H9 (cell line): Measurements from ENCODE around the gene HDAC2. TPM values are rescaled to one million over a fixed set of nuclear protein-coding genes. Genes with fewer than 3 reads are reported as not detected.

ENCODE experiments used
- DNase-seq: peaks from one replicate; pipeline ENCODE4 v3.0.0-alpha.2; 2017
- H2AFZ ChIP-seq: one replicate; pipeline ENCODE4 v1.6.1; 2013; ENCODE audit warnings: mild to moderate bottlenecking, low read length, control low read depth, moderate library complexity
- H2AK5ac ChIP-seq: 2 replicates; pipeline ENCODE4 v1.6.1; 2013; ENCODE audit warnings: low read length, control low read depth, mixed read lengths; ENCODE audit not compliant: insufficient read length
- H2BK120ac ChIP-seq: one replicate; pipeline ENCODE4 v1.6.1; 2013; ENCODE audit warnings: low read depth, mild to moderate bottlenecking, low read length, control low read depth, inconsistent platforms; ENCODE audit not compliant: poor library complexity, severe bottlenecking
- H2BK12ac ChIP-seq: 2 replicates; pipeline ENCODE4 v1.6.1; 2013; ENCODE audit warnings: low read length, control low read depth, mixed read lengths, low read depth; ENCODE audit not compliant: insufficient read length
- H2BK15ac ChIP-seq: 2 replicates; pipeline ENCODE4 v1.6.1; 2013; ENCODE audit warnings: low read depth, low read length, control low read depth
- H2BK20ac ChIP-seq: one replicate; pipeline ENCODE4 v1.6.1; 2013; ENCODE audit warnings: low read depth, mild to moderate bottlenecking, low read length, control low read depth, inconsistent platforms; ENCODE audit not compliant: poor library complexity, severe bottlenecking
- H2BK5ac ChIP-seq: 2 replicates; pipeline ENCODE4 v1.6.1; 2013; ENCODE audit warnings: low read length, control low read depth, mixed read lengths; ENCODE audit not compliant: insufficient read length
- H3K14ac ChIP-seq: 2 replicates; pipeline ENCODE4 v1.6.1; 2013; ENCODE audit warnings: low read length, control low read depth; ENCODE audit not compliant: insufficient read depth
- H3K18ac ChIP-seq: 2 replicates; pipeline ENCODE4 v1.6.1; 2013; ENCODE audit warnings: low read depth, mild to moderate bottlenecking, mixed read lengths, low read length, control low read depth; ENCODE audit not compliant: insufficient read length
- H3K23ac ChIP-seq: 2 replicates; pipeline ENCODE4 v1.6.1; 2013; ENCODE audit warnings: low read length, control low read depth, mixed read lengths, low read depth; ENCODE audit not compliant: insufficient read length
- H3K23me2 ChIP-seq: 2 replicates; pipeline ENCODE4 v1.6.1; 2013; ENCODE audit warnings: low read depth, mild to moderate bottlenecking, mixed read lengths, low read length, control low read depth; ENCODE audit not compliant: insufficient read length, poor library complexity, severe bottlenecking
- H3K27ac ChIP-seq: 2 replicates; pipeline ENCODE4 v1.5.1; 2013; ENCODE audit warnings: low read length, control low read depth, mixed read lengths, low read depth; ENCODE audit not compliant: insufficient read length
- H3K27me3 ChIP-seq: 2 replicates; pipeline ENCODE4 v1.6.1; 2013; ENCODE audit warnings: low read length, control low read depth, inconsistent platforms; ENCODE audit not compliant: insufficient read depth
- H3K4ac ChIP-seq: 2 replicates; pipeline ENCODE4 v1.6.1; 2013; ENCODE audit warnings: low read depth, mild to moderate bottlenecking, control low read depth, inconsistent platforms, low read length, moderate library complexity
- H3K4me1 ChIP-seq: 2 replicates; pipeline ENCODE4 v1.6.1; 2013; ENCODE audit warnings: low read length, control low read depth, inconsistent platforms; ENCODE audit not compliant: insufficient read depth
- H3K4me2 ChIP-seq: 2 replicates; pipeline ENCODE4 v1.6.1; 2013; ENCODE audit warnings: low read length, control low read depth, mixed read lengths; ENCODE audit not compliant: insufficient read length, insufficient read depth
- H3K56ac ChIP-seq: 2 replicates; pipeline ENCODE4 v1.6.1; 2013; ENCODE audit warnings: low read depth, mild to moderate bottlenecking, mixed read lengths, low read length, control low read depth; ENCODE audit not compliant: insufficient read length
- H3K79me1 ChIP-seq: 2 replicates; pipeline ENCODE4 v1.6.1; 2013; ENCODE audit warnings: low read depth, mild to moderate bottlenecking, moderate library complexity, low read length, control low read depth, inconsistent platforms; ENCODE audit not compliant: insufficient read depth, poor library complexity, severe bottlenecking
- H3K79me2 ChIP-seq: 2 replicates; pipeline ENCODE4 v1.6.1; 2013; ENCODE audit warnings: low read length, control low read depth, inconsistent platforms; ENCODE audit not compliant: insufficient read depth
- H3K9ac ChIP-seq: 2 replicates; pipeline ENCODE4 v1.6.1; 2013; ENCODE audit warnings: low read length, control low read depth, mixed read lengths; ENCODE audit not compliant: insufficient read length; ENCODE audit errors: extremely low read depth
- H3K9me3 ChIP-seq: one replicate; pipeline ENCODE4 v1.6.1; 2013; ENCODE audit warnings: low read depth, low read length, inconsistent platforms; ENCODE audit not compliant: control insufficient read depth
- H3T11ph ChIP-seq: one replicate; pipeline ENCODE4 v1.6.1; 2013; ENCODE audit warnings: mild to moderate bottlenecking, low read length, control low read depth, inconsistent platforms
- H4K20me1 ChIP-seq: one replicate; pipeline ENCODE4 v1.6.1; 2013; ENCODE audit not compliant: control insufficient read depth, insufficient read length, insufficient read depth
- H4K5ac ChIP-seq: 2 replicates; pipeline ENCODE4 v1.6.1; 2013; ENCODE audit warnings: low read depth, mild to moderate bottlenecking, mixed read lengths, low read length, control low read depth; ENCODE audit not compliant: insufficient read length
- H4K8ac ChIP-seq: replicated peaks from 2 replicates; pipeline ENCODE4 v1.6.1; 2013; ENCODE audit warnings: low read length, control low read depth, mixed read lengths, low read depth; ENCODE audit not compliant: insufficient read length
- H4K91ac ChIP-seq: 2 replicates; pipeline ENCODE4 v1.6.1; 2013; ENCODE audit warnings: low read depth, mild to moderate bottlenecking, moderate library complexity, mixed read lengths, low read length, control low read depth; ENCODE audit not compliant: insufficient read length
- H3K27ac Mint-ChIP-seq, 3 experiments: 2 replicates in 2 of 3; 3 replicates in 1 of 3; pipeline ENCODE4 v1.8.0; 2020 to 2021; ENCODE audit warnings: mixed read lengths in 3 of 3, mild to moderate bottlenecking in 1 of 3, moderate library complexity in 1 of 3
- H3K27me3 Mint-ChIP-seq: 2 replicates; pipeline ENCODE4 v1.8.0; 2021; ENCODE audit warnings: low read depth, mild to moderate bottlenecking, moderate library complexity, mixed read lengths
- H3K36me3 Mint-ChIP-seq, 3 experiments: 2 replicates in 2 of 3; 3 replicates in 1 of 3; pipeline ENCODE4 v1.8.0; 2020 to 2021; ENCODE audit warnings: low read depth in 3 of 3, mixed read lengths in 3 of 3; ENCODE audit not compliant: insufficient read depth in 1 of 3
- H3K4me1 Mint-ChIP-seq, 2 experiments: 2 replicates each; pipeline ENCODE4 v1.8.0; 2020; ENCODE audit warnings: mixed read lengths in 2 of 2
- H3K4me3 Mint-ChIP-seq, 2 experiments: 2 replicates in 1 of 2; 3 replicates in 1 of 2; pipeline ENCODE4 v1.8.0; 2020 to 2021; ENCODE audit warnings: mild to moderate bottlenecking in 2 of 2, mixed read lengths in 2 of 2, moderate library complexity in 1 of 2
- H3K9me3 Mint-ChIP-seq, 2 experiments: 2 replicates in 1 of 2; 3 replicates in 1 of 2; pipeline ENCODE4 v1.8.0; 2020; ENCODE audit warnings: mild to moderate bottlenecking in 2 of 2, mixed read lengths in 2 of 2, moderate library complexity in 1 of 2
- CTCF ChIP-seq: fragments of 200-600 bp; sonication (generic); conservative IDR thresholded peaks from 3 replicates; pipeline ENCODE4 v1.8.0; 2021; ENCODE audit warnings: antibody characterized with exemption, mild to moderate bottlenecking
- WGBS: extraction: QIAGEN DNeasy Blood & Tissue Kit; methylation state at CpG from one replicate; pipeline ENCODE4 v1.1.7; 2013; ENCODE audit warnings: missing lambda C conversion rate, low lambda C conversion rate, mixed read lengths; ENCODE audit not compliant: insufficient read length; ENCODE audit errors: extremely low coverage; 5-methylcytosine and 5-hydroxymethylcytosine counted together
- total RNA-seq: library from RNA; stranded (reverse); gene quantifications from 2 replicates; pipeline ENCODE4 v1.2.1, GENCODE V29; 2021

Gene HDAC2
- total RNA-seq, 1 experiment from 2014 or later, result 330 TPM

- Mint-ChIP-seq H3K9me3 (no peaks in the 10 kb centered on the region), H3K4me3 (no peak overlapping the region), H3K36me3 (no peaks in the 10 kb centered on the region), H3K27ac (no peak overlapping the region), H3K4me1 (peaks cover 6 to 7% of the 10 kb centered on the region in 2 experiments; a peak in 2 of 4 replicates), H3K27me3 (no peaks in the 10 kb centered on the region; the same call in 1 of the 2 replicates)
- H4K5ac ChIP-seq, result no peak overlapping the region
- H3K27me3 ChIP-seq, result no peaks in the 10 kb centered on the region
- no peak overlapping the region for H3K23ac ChIP-seq
- H2BK20ac ChIP-seq, result no peak overlapping the region
- no peak overlapping the region for H2BK12ac ChIP-seq
- no peaks in the 10 kb centered on the region for H3K23me2 ChIP-seq
- H3K9me3 ChIP-seq, result no peaks in the 10 kb centered on the region
- H3K9ac ChIP-seq, result no peak overlapping the region
- no CpG with 5 or more reads among the region's 6 CpGs for WGBS
- H4K8ac ChIP-seq, result no peak overlapping the region
- no peaks in the 10 kb centered on the region for H3K4me1 ChIP-seq
- H3K79me1 ChIP-seq, result no peaks in the 10 kb centered on the region
- no peaks in the 10 kb centered on the region for H4K20me1 ChIP-seq
- H3K18ac ChIP-seq, result no peak overlapping the region
- no peaks in the 10 kb centered on the region for H3K79me2 ChIP-seq
- H4K91ac ChIP-seq, result no peak overlapping the region
- no peak overlapping the region for H2BK15ac ChIP-seq
- H3K4ac ChIP-seq, result no peak overlapping the region
- H3K14ac ChIP-seq, result no peak overlapping the region
- H3K27ac ChIP-seq, result no peak overlapping the region
- no peak overlapping the region for H2BK5ac ChIP-seq
- no peak overlapping the region for H2BK120ac ChIP-seq
- H2AFZ ChIP-seq, result no peak overlapping the region
- no peak overlapping the region for H3K4me2 ChIP-seq
- no peak for DNase-seq
- no peak for TF ChIP-seq CTCF
- H3T11ph ChIP-seq, result no peak overlapping the region
- no peak overlapping the region for H2AK5ac ChIP-seq
- H3K56ac ChIP-seq, result no peak overlapping the region
Measured at GRCh38 chr6:113907102-113907815, 63.7 kb downstream of the HDAC2 start.
